Chondrocyte (in vitro differentiated cells): ENCODE measurements around the gene CITED2. TPM values are rescaled to one million over a fixed set of nuclear protein-coding genes. Genes with fewer than 3 reads are reported as not detected.
A peak's percentile ranks its signal among the peaks of the same experiment; 100 is the strongest.

Source experiments
- DNase-seq: peaks from one replicate; pipeline ENCODE4 v3.0.0; 2021; ENCODE audit warnings: mixed read lengths, low spot score
- H3K27ac Mint-ChIP-seq: one replicate; pipeline ENCODE4 v1.8.0; 2021; ENCODE audit warnings: mild to moderate bottlenecking, moderate library complexity, mixed read lengths; ENCODE audit not compliant: unreplicated experiment
- H3K27me3 Mint-ChIP-seq: 2 replicates; pipeline ENCODE4 v1.8.0; 2021; ENCODE audit warnings: low read depth, mixed read lengths
- H3K36me3 Mint-ChIP-seq: 2 replicates; pipeline ENCODE4 v1.8.0; 2021; ENCODE audit warnings: low read depth, mixed read lengths
- H3K4me1 Mint-ChIP-seq: 2 replicates; pipeline ENCODE4 v1.8.0; 2021; ENCODE audit warnings: low read depth, mild to moderate bottlenecking, mixed read lengths
- H3K4me3 Mint-ChIP-seq: one replicate; pipeline ENCODE4 v1.8.0; 2021; ENCODE audit warnings: mild to moderate bottlenecking, moderate library complexity, mixed read lengths; ENCODE audit not compliant: unreplicated experiment
- H3K9me3 Mint-ChIP-seq: 2 replicates; pipeline ENCODE4 v1.8.0; 2021; ENCODE audit warnings: low read depth, mixed read lengths
- CTCF ChIP-seq: fragments of 200-600 bp; sonication (generic); IDR thresholded peaks from 2 replicates; pipeline ENCODE4 v1.5.0; 2021; ENCODE audit warnings: antibody characterized with exemption, mild to moderate bottlenecking, moderate library complexity
- long read RNA-seq: library from polyadenylated mRNA; stranded (forward); transcript quantifications from one replicate; pipeline ENCODE4 v2.0.0, GENCODE V29; 2021
- total RNA-seq: library from RNA; stranded (reverse); gene quantifications from 3 replicates; pipeline ENCODE4 v1.2.1, GENCODE V29; 2021

CITED2 gene
- total RNA-seq, result 144 to 233 TPM (median 228 TPM) in 3 replicates
- long read RNA-seq, transcript CITED2-201 (2 exons, 2,354 nt), result major isoform, 29 of 34 reads
- long read RNA-seq, partial matches to known transcripts, result 5 of 34 reads
- long read RNA-seq, other reads (novel, unspliced or antisense), result 0 of 34 reads

- peak within 1 kb of the TSS; percentile 99 for H3K27ac Mint-ChIP-seq
Measured at GRCh38 chr6:139374357-139375225, at the start of gene CITED2. Gene CITED2, minus strand, starts transcription at chr6:139374648. Its CDS starts 704 bp downstream, at chr6:139373944.

GRCh38 chr6:139423037-139423703, 48.7 kb upstream of the CITED2 start:
- TF ChIP-seq CTCF, result no peak
- no peaks in the 10 kb centered on the region for H3K27me3 Mint-ChIP-seq
- no peak overlapping the region for H3K27ac Mint-ChIP-seq
- no peaks in the 10 kb centered on the region for H3K9me3 Mint-ChIP-seq
- H3K4me3 Mint-ChIP-seq, result no peak overlapping the region
- peaks cover 19% of the 10 kb centered on the region for H3K4me1 Mint-ChIP-seq
- H3K36me3 Mint-ChIP-seq, result peaks cover 1% of the 10 kb centered on the region
- no peak for DNase-seq

More at GRCh38 chr6:139374357-139375225, at the start of gene CITED2:
- no peaks in the 10 kb centered on the region for H3K27me3 Mint-ChIP-seq
- peak within 1 kb of the TSS; percentile 98 for H3K4me3 Mint-ChIP-seq
- DNase-seq, result peak; percentile 95
- peak; percentile 50 for TF ChIP-seq CTCF
- peaks cover 29% of the 10 kb centered on the region for H3K36me3 Mint-ChIP-seq
- H3K4me1 Mint-ChIP-seq, result peaks cover 37% of the 10 kb centered on the region
- no peaks in the 10 kb centered on the region for H3K9me3 Mint-ChIP-seq

GRCh38 chr6:139422105-139423036, 47.9 kb upstream of the CITED2 start:
- peaks cover 1% of the 10 kb centered on the region for H3K36me3 Mint-ChIP-seq
- H3K27ac Mint-ChIP-seq, result no peak overlapping the region
- no peak overlapping the region for H3K4me3 Mint-ChIP-seq
- TF ChIP-seq CTCF, result no peak
- peaks cover 19% of the 10 kb centered on the region for H3K4me1 Mint-ChIP-seq
- H3K27me3 Mint-ChIP-seq, result no peaks in the 10 kb centered on the region
- H3K9me3 Mint-ChIP-seq, result no peaks in the 10 kb centered on the region
- DNase-seq, result no peak

GRCh38 chr6:139418481-139419132, 44.2 kb upstream of the CITED2 start:
- no peak for DNase-seq
- Mint-ChIP-seq H3K4me3 (no peak overlapping the region), H3K27ac (no peak overlapping the region), H3K27me3 (no peaks in the 10 kb centered on the region), H3K4me1 (peaks cover 20% of the 10 kb centered on the region), H3K9me3 (no peaks in the 10 kb centered on the region), H3K36me3 (peaks cover 1% of the 10 kb centered on the region)
- TF ChIP-seq CTCF, result no peak
